Fibroblast of mammary gland (primary cell): ENCODE measurements around the gene SPHK2.

ENCODE experiments used
- DNase-seq: peaks from one replicate; pipeline ENCODE4 v3.0.0-alpha.2; 2010; ENCODE audit warnings: low read depth
- H3K4me3 ChIP-seq: 2 replicates; pipeline ENCODE4 v1.5.1; 2011; ENCODE audit warnings: low read depth, mild to moderate bottlenecking, low read length, moderate library complexity; ENCODE audit not compliant: control insufficient read depth
- CTCF ChIP-seq: conservative IDR thresholded peaks from 2 replicates; pipeline ENCODE4 v1.5.1; 2011; ENCODE audit warnings: low read depth, low read length, inconsistent platforms; ENCODE audit not compliant: control insufficient read depth, insufficient read depth

SPHK2 gene

DNA sequence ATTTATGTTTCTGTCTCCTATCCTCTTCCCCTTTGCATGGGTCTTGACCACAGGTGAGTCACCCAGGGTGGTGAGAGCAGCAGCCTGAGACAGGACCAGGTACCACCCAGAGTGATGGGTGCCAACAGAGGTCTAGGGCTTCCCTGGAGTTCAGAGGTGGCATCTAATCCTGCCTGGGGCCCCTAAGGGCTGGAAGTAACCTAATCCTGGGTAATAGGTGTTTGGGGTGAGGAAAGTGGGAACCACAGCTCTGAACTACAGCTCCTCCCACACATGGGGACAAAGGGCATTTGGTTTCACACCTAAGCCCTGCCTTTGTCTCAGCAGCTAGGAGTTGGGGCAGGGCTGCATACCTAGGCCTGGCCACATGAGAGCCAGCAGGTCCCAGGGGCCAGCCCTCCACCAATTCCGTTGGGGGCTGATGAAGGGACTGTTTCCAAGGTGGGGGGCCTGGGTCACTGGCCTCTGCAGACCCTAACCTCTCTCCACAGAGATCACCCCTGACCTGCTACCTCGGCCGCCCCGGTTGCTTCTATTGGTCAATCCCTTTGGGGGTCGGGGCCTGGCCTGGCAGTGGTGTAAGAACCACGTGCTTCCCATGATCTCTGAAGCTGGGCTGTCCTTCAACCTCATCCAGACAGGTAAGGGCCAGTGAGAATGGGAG, 8.0 kb downstream of the SPHK2 start:
- no peak for TF ChIP-seq CTCF
- no peak for DNase-seq

GRCh38 chr19:48627865-48628314, 8.6 kb downstream of the SPHK2 start:
- no peak for TF ChIP-seq CTCF
- H3K4me3 ChIP-seq: no peak overlapping the region
- no peak for DNase-seq

More for the DNA sequence above, 8.0 kb downstream of the SPHK2 start:
- H3K4me3 ChIP-seq: no peak overlapping the region

- no peak for TF ChIP-seq CTCF
- H3K4me3 ChIP-seq: no peak overlapping the region
- no peak for DNase-seq
Observed at GRCh38 chr19:48628486-48629296, 9.4 kb downstream of the SPHK2 start.

DNA sequence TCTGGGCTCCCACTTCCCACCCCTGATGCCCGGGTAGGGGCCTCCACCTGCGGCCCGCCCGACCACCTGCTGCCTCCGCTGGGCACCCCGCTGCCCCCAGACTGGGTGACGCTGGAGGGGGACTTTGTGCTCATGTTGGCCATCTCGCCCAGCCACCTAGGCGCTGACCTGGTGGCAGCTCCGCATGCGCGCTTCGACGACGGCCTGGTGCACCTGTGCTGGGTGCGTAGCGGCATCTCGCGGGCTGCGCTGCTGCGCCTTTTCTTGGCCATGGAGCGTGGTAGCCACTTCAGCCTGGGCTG, 9.9 kb downstream of the SPHK2 start:
- DNase-seq: no peak
- no peak for TF ChIP-seq CTCF
- H3K4me3 ChIP-seq: no peak overlapping the region

GRCh38 chr19:48629599-48630295, 10.4 kb downstream of the SPHK2 start:
- no peak for TF ChIP-seq CTCF
- DNase-seq: no peak
- H3K4me3 ChIP-seq: no peak overlapping the region

DNA sequence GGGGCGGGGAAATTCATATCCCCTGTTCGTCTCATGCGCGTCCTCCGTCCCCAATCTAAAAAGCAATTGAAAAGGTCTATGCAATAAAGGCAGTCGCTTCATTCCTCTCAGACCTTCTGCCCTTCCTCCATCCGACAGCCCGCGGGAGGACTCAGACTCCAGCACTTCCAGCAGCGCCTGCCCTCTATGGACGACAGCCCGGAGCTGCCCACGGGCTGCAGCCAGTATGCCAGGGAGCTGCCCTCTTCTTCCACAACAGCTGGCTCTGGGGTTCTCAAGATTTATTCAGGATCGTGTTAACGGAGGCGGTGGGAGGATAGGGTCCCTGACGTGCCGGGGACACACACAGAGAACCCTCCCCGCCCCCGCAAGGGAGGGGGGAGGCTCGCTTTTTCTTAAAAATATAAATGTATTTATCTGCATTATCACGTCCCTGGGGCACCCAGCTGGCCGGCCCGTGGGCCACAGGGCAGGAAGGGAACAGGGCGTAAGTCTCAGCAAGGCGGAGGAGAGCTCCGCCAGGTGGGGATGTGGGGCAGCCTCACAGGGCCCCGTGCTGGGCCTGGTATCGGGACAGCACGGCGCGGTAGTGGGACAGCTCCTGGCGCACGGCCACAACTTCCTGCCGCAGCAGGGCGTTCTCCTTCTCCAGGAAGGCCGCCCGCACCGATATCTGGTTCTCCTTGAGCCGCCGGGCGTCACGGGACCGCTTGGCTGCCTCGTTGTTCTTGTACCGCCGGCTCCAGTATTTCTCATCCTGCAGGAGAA, 11.2 kb downstream of the SPHK2 start:
- DNase-seq: no peak
- no peak overlapping the region for H3K4me3 ChIP-seq
- no peak for TF ChIP-seq CTCF
